Lung (tissue), 12 donors: ENCODE data around the gene DCAF7. TPM values are rescaled to one million over a fixed set of nuclear protein-coding genes. Genes with fewer than 3 reads are reported as not detected.

ENCODE experiments used
- ATAC-seq: fragments of 200-7000 bp; cut with Tn5 transposase; one replicate; pipeline ENCODE4 v1.9.1; 2020; ENCODE audit warnings: moderate number of reproducible peaks; ENCODE audit not compliant: insufficient read depth, low FRiP score
- DNase-seq, 3 donors: peaks; one replicate each; pipeline ENCODE4 v3.0.0-alpha.2; 2013 to 2017
- H3K27ac ChIP-seq, 2 donors: one replicate each; pipeline ENCODE4 v1.5.1; 2013; ENCODE audit warnings: mild to moderate bottlenecking in 2 of 2, moderate library complexity in 2 of 2, control low read depth in 1 of 2, inconsistent platforms in 1 of 2, low read depth in 1 of 2, low read length in 1 of 2
- H3K27me3 ChIP-seq, 3 donors: one replicate each; pipeline ENCODE4 v1.5.1; 2013; ENCODE audit warnings: low read length in 2 of 3; ENCODE audit not compliant: control insufficient read depth in 3 of 3, insufficient read depth in 3 of 3
- H3K36me3 ChIP-seq, 4 donors: one replicate each; pipeline ENCODE4 v1.5.1; 2013; ENCODE audit warnings: low read length in 4 of 4, mild to moderate bottlenecking in 1 of 4, moderate library complexity in 1 of 4; ENCODE audit not compliant: control insufficient read depth in 4 of 4, insufficient read depth in 4 of 4
- H3K4me1 ChIP-seq, 5 donors: one replicate each; pipeline ENCODE4 v1.5.1; 2013; ENCODE audit warnings: low read length in 5 of 5, mild to moderate bottlenecking in 2 of 5, moderate library complexity in 1 of 5; ENCODE audit not compliant: control insufficient read depth in 5 of 5, insufficient read depth in 5 of 5
- H3K4me3 ChIP-seq: one replicate; pipeline ENCODE4 v1.5.1; 2013; ENCODE audit warnings: mild to moderate bottlenecking, control low read depth, moderate library complexity
- H3K9ac ChIP-seq, 2 donors: one replicate each; pipeline ENCODE4 v1.5.1; 2013; ENCODE audit warnings: low read length in 2 of 2, control low read depth in 1 of 2; ENCODE audit not compliant: insufficient read depth in 1 of 2
- H3K9me3 ChIP-seq, 4 donors: one replicate each; pipeline ENCODE4 v1.5.1; 2013; ENCODE audit warnings: low read length in 3 of 4, mild to moderate bottlenecking in 1 of 4, moderate library complexity in 1 of 4; ENCODE audit not compliant: control insufficient read depth in 4 of 4, insufficient read depth in 3 of 4
- CTCF ChIP-seq: IDR thresholded peaks from 2 replicates; pipeline ENCODE4 v1.5.1; 2012; ENCODE audit warnings: mild to moderate bottlenecking; ENCODE audit errors: control extremely low read depth, extremely low read depth
- WGBS, 2 donors: extraction: QIAGEN DNeasy Blood & Tissue Kit; methylation state at CpG; one replicate each; pipeline ENCODE4 v1.1.7; 2013; 5-methylcytosine and 5-hydroxymethylcytosine counted together
- polyA plus RNA-seq, 2 donors: library from polyadenylated mRNA; stranded (reverse); fragments of 200-250 nt; gene quantifications; one replicate each; pipeline ENCODE4 v1.2.1, GENCODE V29; 2013
- total RNA-seq, 2 donors: library from RNA; depleted of rRNA in 1 of 2; stranded (reverse); fragments of >200 nt in 1 of 2; gene quantifications; one replicate each; pipeline ENCODE4 v1.2.1, GENCODE V29; 2014 to 2021
- donor health status: control.
- donor health status: control.
- donor health status: Bipolar disorder and iron deficiency.
- donor health status: healthy.
- donor health status: DM: yes; HTN: yes; CAD: no.

The DCAF7 gene
- total and polyA plus RNA-seq, 4 donors, result 21.7 to 76.6 (median 44.1) TPM

- H3K27ac ChIP-seq, result no peak overlapping the region
- H3K27me3 ChIP-seq, result peaks cover 0 to 27% (median 16%) of the 10 kb centered on the region in 3 donors
- DNase-seq (no peak), ATAC-seq (no peak)
- no peak overlapping the region for H3K4me3 ChIP-seq
- no peaks in the 10 kb centered on the region for H3K4me1 ChIP-seq
- H3K9me3 ChIP-seq, result no peaks in the 10 kb centered on the region
- no peak overlapping the region for H3K9ac ChIP-seq
- 93 to 95% methylated on average over 9 of the region's 9 CpGs for WGBS, 2 donors
- TF ChIP-seq CTCF, result no peak
- H3K36me3 ChIP-seq, result no peaks in the 10 kb centered on the region
These were observed 8.1 kb upstream of the DCAF7 start for GRCh38 chr17:63542218-63542545.

GRCh38 chr17:63542942-63543821 lies 7.1 kb upstream of the DCAF7 start:
- Histone ChIP-seq H3K36me3 (no peaks in the 10 kb centered on the region), H3K4me3 (no peak overlapping the region), H3K4me1 (no peaks in the 10 kb centered on the region), H3K9me3 (no peaks in the 10 kb centered on the region), H3K27ac (no peak overlapping the region), H3K9ac (no peak overlapping the region), H3K27me3 (peaks cover 0 to 18% (median 14%) of the 10 kb centered on the region in 3 donors)
- WGBS, 2 donors, result 63 to 67% methylated on average over 13 to 15 of the region's 15 CpGs
- ATAC-seq (no peak), DNase-seq (no peak)
- TF ChIP-seq CTCF, result no peak

GRCh38 chr17:63543822-63544420 lies 6.4 kb upstream of the DCAF7 start:
- no peak overlapping the region for H3K9ac ChIP-seq
- no peaks in the 10 kb centered on the region for H3K9me3 ChIP-seq
- TF ChIP-seq CTCF, result no peak
- H3K4me3 ChIP-seq, result no peak overlapping the region
- ATAC-seq (no peak), DNase-seq (no peak)
- peaks cover 0 to 11% (median 8%) of the 10 kb centered on the region in 3 donors for H3K27me3 ChIP-seq
- no peak overlapping the region for H3K27ac ChIP-seq
- no peaks in the 10 kb centered on the region for H3K4me1 ChIP-seq
- H3K36me3 ChIP-seq, result no peaks in the 10 kb centered on the region
